Adrenal gland (tissue), 12 donors: Measurements from ENCODE around the gene NBPF1. TPM values are rescaled to one million over a fixed set of nuclear protein-coding genes. Genes with fewer than 3 reads are reported as not detected.
"Not testable (repeated sequence)": the region's sequence is repeated elsewhere in the genome, so short reads cannot be mapped to it uniquely, and the experiment has no call there.

Source experiments
- DNase-seq, 7 donors: peaks; one replicate each; pipeline ENCODE4 v3.0.0-alpha.2; 2019 to 2020
- H3K27ac ChIP-seq, 5 donors: fragments of 200-600 bp; sonication (generic) in 4 of 5; 1 replicate in 3 of 5; 2 replicates in 2 of 5; pipeline versions ENCODE4 v1.5.1 to v1.8.0; 2016 to 2020; ENCODE audit warnings: mild to moderate bottlenecking in 1 of 5
- H3K27me3 ChIP-seq: fragments of 200-600 bp; 2 replicates; pipeline ENCODE4 v1.8.0; 2021
- H3K36me3 ChIP-seq, 2 donors: fragments of 200-600 bp; replicated peaks in 1 of 2; 1 replicate in 1 of 2; 2 replicates in 1 of 2; pipeline versions ENCODE4 v1.5.1 to v1.8.0; 2018 to 2022
- H3K4me1 ChIP-seq, 2 donors: fragments of 200-600 bp; replicated peaks in 1 of 2; 1 replicate in 1 of 2; 2 replicates in 1 of 2; pipeline versions ENCODE4 v1.5.1 to v1.8.0; 2018 to 2021
- H3K4me3 ChIP-seq, 4 donors: fragments of 200-600 bp; sonication (generic) in 3 of 4; one replicate each; pipeline ENCODE4 v1.5.1; 2016 to 2018
- H3K9me3 ChIP-seq, 3 donors: fragments of 200-600 bp; sonication (generic) in 1 of 3; replicated peaks in 1 of 3; 1 replicate in 2 of 3; 2 replicates in 1 of 3; pipeline versions ENCODE4 v1.5.1 to v1.8.0; 2016 to 2021
- CTCF ChIP-seq, 6 experiments: fragments of 450-650 bp in 4 of 6; fragments of 200-600 bp in 2 of 6; sonication (generic) in 1 of 6; IDR thresholded peaks; 1 replicate in 5 of 6; 2 replicates in 1 of 6; pipeline versions ENCODE4 v1.5.1 to v1.8.0; 2016 to 2021; ENCODE audit warnings: antibody characterized with exemption in 6 of 6, mild to moderate bottlenecking in 2 of 6, moderate library complexity in 1 of 6
- POLR2A ChIP-seq, 2 donors: fragments of 450-650 bp; IDR thresholded peaks; one replicate each; pipeline ENCODE4 v1.6.1; 2017; ENCODE audit warnings: antibody characterized with exemption in 2 of 2, mild to moderate bottlenecking in 2 of 2, moderate library complexity in 1 of 2
- WGBS, 4 donors: extraction: QIAGEN DNeasy Blood & Tissue Kit in 2 of 4; methylation state at CpG; one replicate each; pipeline versions ENCODE4 v1.1.5 to v1.1.7; 2013 to 2017; 5-methylcytosine and 5-hydroxymethylcytosine counted together
- intact Hi-C, 2 donors: fragments of 100-400 bp; cut with DNase I; formaldehyde crosslinking; loops; one replicate each; pipeline versions ENCODE4 v1.14.1 to v1.15.0; 2022 to 2023
- polyA plus RNA-seq, 3 donors: library from polyadenylated mRNA; stranded (reverse); fragments of 200-250 nt in 2 of 3; fragments of 350-450 nt in 1 of 3; fragmentation: Illumina TruSeq in 1 of 3; extraction: RNeasy Lipid Tissue Mini Kit (QIAGEN cat#74804) in 1 of 3; gene quantifications; one replicate each; pipeline ENCODE4 v1.2.3, GENCODE V29; 2013 to 2014
- total RNA-seq, 9 donors: library from RNA; depleted of rRNA in 4 of 9; stranded (reverse); fragments of >200 nt in 4 of 9; fragments of 120-200 nt in 1 of 9; fragmentation: NEBNext Ultra II Directional in 1 of 9; extraction: Animal tissue kit (Norgen Biotek cat#: 25700) in 1 of 9; gene quantifications; one replicate each; pipeline versions ENCODE4 v1.1.0 to v1.2.4, GENCODE V29; 2013 to 2023
- donor health status: healthy with polysubstance abuse.
- donor health status: Bipolar disorder and iron deficiency.
- donor health status: DM: yes; HTN: yes; CAD: no.
- donor health status: DM: no; HTN: no; CAD: no.
- donor health status: DM: no; HTN: no; CAD: no.
- donor health status: DM: yes; HTN: yes; CAD: no.

NBPF1 gene
- total and polyA plus RNA-seq, 12 donors: 7.9 to 205 (median 93.3) TPM

- H3K4me1 ChIP-seq, intact Hi-C loops, DNase-seq, H3K9me3 ChIP-seq, H3K27me3 ChIP-seq, H3K27ac ChIP-seq, H3K36me3 ChIP-seq: not testable (repeated sequence)
- WGBS, 4 donors: 19 to 52% (median 25%) methylated on average over 10 to 43 of the region's 44 CpGs
- H3K4me3 ChIP-seq: peak overlapping the region in 1 of 4 donors; percentile 19
Observed at GRCh38 chr1:16534239-16534828, 79.0 kb downstream of the NBPF1 start.

GRCh38 chr1:16532235-16532991, 81.0 kb downstream of the NBPF1 start:
- H3K36me3 ChIP-seq, H3K4me1 ChIP-seq, H3K27ac ChIP-seq, H3K9me3 ChIP-seq, intact Hi-C loops, H3K4me3 ChIP-seq, H3K27me3 ChIP-seq: not testable (repeated sequence)
- WGBS, 4 donors: 43 to 68% (median 57%) methylated on average over 14 to 29 of the region's 32 CpGs
- DNase-seq: peak in 1 of 7 donors; percentile 22

- H3K9me3 ChIP-seq, H3K4me3 ChIP-seq, intact Hi-C loops, H3K27ac ChIP-seq, H3K27me3 ChIP-seq, DNase-seq, H3K36me3 ChIP-seq, H3K4me1 ChIP-seq: not testable (repeated sequence)
- WGBS, 4 donors: 77 to 89% (median 84%) methylated on average over 3 of the region's 3 CpGs
Observed at GRCh38 chr1:16528338-16528737, 85.0 kb downstream of the NBPF1 start.

GRCh38 chr1:16525769-16526168, 87.6 kb downstream of the NBPF1 start:
- H3K4me3 ChIP-seq, H3K27ac ChIP-seq, DNase-seq, H3K36me3 ChIP-seq, H3K4me1 ChIP-seq, intact Hi-C loops, H3K27me3 ChIP-seq, H3K9me3 ChIP-seq: not testable (repeated sequence)

- H3K27ac ChIP-seq, H3K27me3 ChIP-seq, intact Hi-C loops, H3K36me3 ChIP-seq, H3K4me1 ChIP-seq, H3K4me3 ChIP-seq, DNase-seq, H3K9me3 ChIP-seq: not testable (repeated sequence)
- WGBS, 4 donors: 77 to 90% (median 84%) methylated on average over 5 of the region's 5 CpGs
Observed at GRCh38 chr1:16521679-16522078, 91.7 kb downstream of the NBPF1 start.

- Histone ChIP-seq H3K27me3 (no peaks in the 10 kb centered on the region), H3K36me3 (no peaks in the 10 kb centered on the region), H3K9me3 (no peaks in the 10 kb centered on the region), H3K27ac (no peak overlapping the region), H3K4me3 (no peak overlapping the region), H3K4me1 (no peaks in the 10 kb centered on the region)
- TF ChIP-seq CTCF (IDR thresholded peaks at IDR 0.05): no peak
- TF ChIP-seq POLR2A (IDR thresholded peaks at IDR 0.05): no peak
- DNase-seq: no peak
- WGBS, 4 donors: 61 to 81% (median 69%) methylated on average over 12 of the region's 12 CpGs
- intact Hi-C loops: no loop called here
Observed at GRCh38 chr1:16521288-16521583, 92.1 kb downstream of the NBPF1 start.

- 40 to 59% (median 48%) methylated on average over 29 to 48 of the region's 48 CpGs for WGBS, 4 donors
- H3K27ac ChIP-seq, H3K4me1 ChIP-seq, H3K27me3 ChIP-seq, H3K4me3 ChIP-seq, H3K36me3 ChIP-seq, H3K9me3 ChIP-seq, intact Hi-C loops, DNase-seq: not testable (repeated sequence)
Observed at GRCh38 chr1:16520435-16521287, 92.7 kb downstream of the NBPF1 start.

- DNase-seq, H3K9me3 ChIP-seq, intact Hi-C loops, H3K4me1 ChIP-seq, H3K27ac ChIP-seq, H3K27me3 ChIP-seq, H3K4me3 ChIP-seq, H3K36me3 ChIP-seq: not testable (repeated sequence)
- 67 to 69% (median 69%) methylated on average over 5 to 6 of the region's 6 CpGs for WGBS, 4 donors
Observed at GRCh38 chr1:16519255-16519951, 94.0 kb downstream of the NBPF1 start.

GRCh38 chr1:16518913-16519254, 94.5 kb downstream of the NBPF1 start:
- intact Hi-C loops, H3K9me3 ChIP-seq, H3K4me1 ChIP-seq, H3K27ac ChIP-seq, DNase-seq, H3K4me3 ChIP-seq, H3K36me3 ChIP-seq, H3K27me3 ChIP-seq: not testable (repeated sequence)
- 62 to 76% (median 72%) methylated on average over 3 of the region's 3 CpGs for WGBS, 4 donors
